NCI-H345 treated with DMSO at 0.1 percent for 48 hours (cell line): ENCODE results near the gene KIF26B.
A peak's percentile ranks its signal among the peaks of the same experiment; 100 is the strongest.
"Not testable (repeated sequence)": the region's sequence is repeated elsewhere in the genome, so short reads cannot be mapped to it uniquely, and the experiment has no call there.

Source experiments
- DNase-seq: peaks from one replicate; lab custom pipeline; 2025; ENCODE audit not compliant: unreplicated experiment; lab: John Stamatoyannopoulos, UW

KIF26B gene

GRCh38 chr1:245348626-245349025 lies 193.8 kb downstream of the KIF26B start:
- no peak for DNase-seq

GRCh38 chr1:245353411-245353810 lies 198.6 kb downstream of the KIF26B start:
- no peak for DNase-seq

- DNase-seq: no peak
These were observed 199.4 kb downstream of the KIF26B start for GRCh38 chr1:245353915-245354775.

- DNase-seq: not testable (repeated sequence)
These were observed 201.3 kb downstream of the KIF26B start for GRCh38 chr1:245355851-245356630.

GRCh38 chr1:245356891-245357585 lies 202.3 kb downstream of the KIF26B start:
- DNase-seq: no peak

- DNase-seq: not testable (repeated sequence)
These were observed 204.4 kb downstream of the KIF26B start for GRCh38 chr1:245359101-245359680.

GRCh38 chr1:245361065-245361464 lies 206.3 kb downstream of the KIF26B start:
- no peak for DNase-seq

DNA sequence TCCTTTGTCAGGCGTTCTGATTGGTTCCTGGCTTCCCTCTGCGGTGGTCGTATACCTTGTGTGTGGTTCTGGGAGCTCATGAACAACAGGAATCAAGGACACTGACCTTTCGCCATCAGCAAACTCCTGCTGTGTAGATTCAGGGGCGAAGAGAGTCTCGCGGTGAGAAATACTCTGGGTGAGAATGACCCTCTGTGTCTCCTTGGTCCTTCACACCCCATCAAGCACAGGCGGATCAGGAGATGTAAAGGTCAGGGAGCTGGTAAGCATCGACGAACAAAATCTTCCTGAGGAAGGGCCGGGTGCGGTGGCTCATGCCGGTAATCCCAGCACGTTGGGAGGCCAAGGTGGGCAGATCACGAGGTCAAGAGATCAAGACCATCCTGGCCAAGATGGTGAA lies 207.2 kb downstream of the KIF26B start:
- no peak for DNase-seq

GRCh38 chr1:245363461-245364200 lies 208.8 kb downstream of the KIF26B start:
- no peak for DNase-seq

GRCh38 chr1:245365095-245366020 lies 210.6 kb downstream of the KIF26B start:
- peak; percentile 8 for DNase-seq

GRCh38 chr1:245366886-245367285 lies 212.1 kb downstream of the KIF26B start:
- DNase-seq: no peak

- no peak for DNase-seq
These were observed 215.5 kb downstream of the KIF26B start for GRCh38 chr1:245370175-245370825.

DNA sequence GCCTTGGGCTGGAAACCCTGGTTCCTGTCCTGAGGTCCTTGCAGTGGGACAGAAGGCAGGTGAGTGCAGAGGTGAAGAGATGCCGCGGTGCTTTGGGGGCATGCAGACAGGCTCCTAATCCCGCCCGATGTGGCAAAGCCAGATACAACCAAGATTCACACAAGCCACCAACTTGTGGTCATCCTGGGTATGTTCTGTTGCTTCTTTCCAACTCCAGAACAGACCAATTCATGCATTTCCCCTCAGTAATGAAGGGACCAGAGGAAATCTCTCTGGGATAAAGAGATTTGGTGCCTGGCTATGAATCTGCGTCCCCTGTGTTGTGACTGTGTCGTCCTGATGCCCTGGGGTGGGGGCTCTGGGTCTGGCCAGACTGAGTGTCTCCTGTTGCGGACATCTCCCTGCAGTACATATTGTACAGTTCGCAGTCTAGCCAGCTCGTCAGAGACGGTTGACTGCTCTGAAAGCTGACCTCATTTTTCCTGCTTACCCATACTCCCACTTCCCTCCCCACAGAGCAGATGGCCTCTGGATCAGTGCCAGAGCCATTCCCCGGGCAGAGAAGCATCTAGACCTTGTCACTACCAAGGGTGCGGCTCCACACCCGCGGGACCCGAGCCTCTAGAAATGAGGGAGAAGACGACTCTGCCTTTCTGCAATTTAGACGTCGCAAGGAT lies 216.3 kb downstream of the KIF26B start:
- DNase-seq: no peak

GRCh38 chr1:245373131-245373530 lies 218.3 kb downstream of the KIF26B start:
- DNase-seq: no peak

DNA sequence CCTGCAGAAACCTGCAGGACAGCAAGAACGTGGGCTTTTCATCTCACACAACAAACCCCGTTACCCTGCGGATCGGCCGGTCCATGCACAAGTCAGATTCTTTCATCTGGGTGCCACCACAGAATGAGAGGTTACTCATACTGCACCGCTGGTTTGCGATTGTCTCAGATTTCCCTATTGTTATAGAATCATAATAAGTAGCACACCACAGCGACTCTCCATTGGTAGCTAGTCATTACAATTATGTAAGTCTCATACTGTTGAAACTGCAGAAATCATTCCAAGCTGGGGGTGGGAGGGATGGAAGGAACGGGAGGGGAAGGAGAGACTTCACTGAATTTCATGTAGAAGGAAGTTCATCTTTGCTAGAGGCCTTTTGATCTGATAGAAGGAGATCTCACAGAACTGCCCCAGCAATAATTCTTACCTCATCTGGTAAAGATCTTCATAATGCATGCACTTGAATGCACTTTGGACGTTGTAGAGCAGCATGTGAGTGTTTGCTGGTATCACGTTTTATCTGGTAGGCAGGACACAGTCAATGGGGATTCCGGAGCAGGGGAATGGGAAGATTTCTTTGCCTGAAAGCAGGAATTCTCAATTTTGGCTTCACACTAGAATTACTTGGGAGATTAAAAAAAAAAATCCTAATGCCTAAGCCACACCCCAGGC lies 221.1 kb downstream of the KIF26B start:
- no peak for DNase-seq

- DNase-seq: no peak
These were observed 223.1 kb downstream of the KIF26B start for GRCh38 chr1:245377854-245378253.

DNA sequence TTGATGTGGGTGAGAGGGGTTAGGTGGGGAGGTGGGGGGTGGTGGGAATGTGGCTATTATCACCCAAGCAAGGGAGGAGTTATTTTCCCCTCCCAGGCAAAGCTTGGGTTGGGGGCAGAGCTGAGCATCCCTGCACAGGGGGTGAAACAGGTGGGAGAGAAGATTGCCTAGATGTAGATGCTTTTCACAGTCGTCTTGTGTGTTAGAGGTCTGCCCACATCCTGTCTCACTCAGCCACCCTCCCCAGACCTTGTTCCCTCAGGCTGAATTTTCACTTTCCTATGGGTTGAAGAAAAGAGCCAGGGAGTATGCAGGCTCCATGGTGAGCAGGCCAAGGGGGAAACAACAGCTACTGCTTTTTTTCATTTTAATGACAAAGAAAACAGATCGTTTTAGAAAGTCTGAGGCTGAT lies 223.5 kb downstream of the KIF26B start:
- DNase-seq: no peak

DNA sequence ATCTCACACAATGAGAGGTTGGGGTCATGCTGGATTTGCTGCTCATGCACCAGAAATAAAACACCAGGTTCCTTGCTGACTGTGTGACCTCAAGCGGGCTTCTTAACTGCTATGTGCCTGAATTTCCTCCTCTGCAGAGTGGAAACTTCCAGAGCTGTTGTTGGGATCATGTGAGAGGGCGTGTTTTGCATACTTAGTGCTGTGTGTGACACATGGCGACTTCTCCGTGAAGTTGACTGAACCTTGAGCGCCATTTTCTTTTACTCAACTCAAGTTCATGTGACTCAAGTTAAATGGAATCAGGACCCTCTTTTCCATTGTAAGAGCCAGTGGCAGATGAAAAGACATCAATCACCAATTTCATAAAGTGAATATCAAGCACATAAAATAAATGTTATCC lies 224.0 kb downstream of the KIF26B start:
- no peak for DNase-seq
